PFSK-1 (cell line): Measurements from ENCODE around the gene RECQL5.

Source experiments
- POLR2AphosphoS5 ChIP-seq: IDR thresholded peaks from 2 replicates; pipeline ENCODE4 v1.6.1; 2012; ENCODE audit warnings: low read depth, mild to moderate bottlenecking, control low read depth, low read length, moderate library complexity
- REST ChIP-seq, 2 experiments: IDR thresholded peaks; 2 replicates each; pipeline versions ENCODE4 v1.6.1 to v1.8.0; 2011 to 2012; ENCODE audit warnings: low read depth in 2 of 2, low read length in 2 of 2, control low read depth in 1 of 2, inconsistent platforms in 1 of 2, mild to moderate bottlenecking in 1 of 2, moderate library complexity in 1 of 2; ENCODE audit not compliant: insufficient read depth in 1 of 2
- SIN3A ChIP-seq: IDR thresholded peaks from 2 replicates; pipeline ENCODE4 v1.6.1; 2012; ENCODE audit warnings: mild to moderate bottlenecking, low read length, moderate library complexity, borderline replicate concordance; ENCODE audit not compliant: insufficient read depth
- TAF1 ChIP-seq: IDR thresholded peaks from 2 replicates; pipeline ENCODE4 v1.6.1; 2012; ENCODE audit warnings: low read length, control low read depth, borderline replicate concordance; ENCODE audit not compliant: insufficient read depth

- TF ChIP-seq POLR2AphosphoS5 (no peak), TAF1 (no peak), REST (IDR thresholded peaks at IDR 0.05; ENCODE audit: insufficient read depth in 1 of 2, low read depth in 2 of 2, low read length in 2 of 2) (no peak), SIN3A (no peak)
Measured at GRCh38 chr17:75595284-75595919, 71.6 kb downstream of the RECQL5 start.
